A673 (cell line): ENCODE data around the gene CPOX.

Source experiments
- CTCF ChIP-seq: fragments of 300-800, 200-600 bp; sonication (generic); conservative IDR thresholded peaks from 2 replicates; pipeline ENCODE4 v1.5.1; 2017; ENCODE audit warnings: low read depth, mild to moderate bottlenecking, antibody characterized with exemption, low read length, moderate library complexity, mixed read lengths
- EZH2 ChIP-seq: fragments of 200-600 bp; sonication (generic); IDR thresholded peaks from 2 replicates; pipeline ENCODE4 v1.6.1; 2017; ENCODE audit warnings: borderline replicate concordance, low read depth, mild to moderate bottlenecking, mixed read lengths, antibody characterized with exemption, low read length; ENCODE audit not compliant: poor library complexity, severe bottlenecking

- TF ChIP-seq CTCF, result no peak
- no peak for TF ChIP-seq EZH2
These were observed 59.2 kb downstream of the CPOX start for GRCh38 chr3:98534168-98534567.
